ENCODE data around the gene PIGV. TPM values are rescaled to one million over a fixed set of nuclear protein-coding genes. Genes with fewer than 3 reads are reported as not detected.

Gene PIGV
- total and polyA plus RNA-seq, 2 of the 4 experiments (the other 2 are of a cell fraction) = 7.2 to 10.6 TPM

GRCh38 chr1:26748351-26748750 is 39.4 kb upstream of the PIGV start:
- intact Hi-C loops (cut with micrococcal nuclease) = no loop called here
- Histone ChIP-seq H3K23ac (ENCODE audit: low read depth, low read length) (peak overlapping the region; percentile 46; the same call in 1 of the 2 replicates), H3K18ac (ENCODE audit: low read depth, low read length) (no peak overlapping the region; the same call in 1 of the 2 replicates), H3K4ac (ENCODE audit: low read depth, low read length) (no peak overlapping the region), H3K56ac (ENCODE audit: extremely low read depth, insufficient read depth, low read length) (no peak overlapping the region), H3K4me3 (ENCODE audit: insufficient read depth, low read depth, low read length) (no peak overlapping the region), H4K8ac (ENCODE audit: low read depth in 2 of 2, low read length in 2 of 2) (0 out of 4 replicates have a peak overlapping the region, but pooled peaks of 1 of the 2 experiments have one; percentile 24), H4K5ac (ENCODE audit: low read depth, low read length) (no peak overlapping the region), H3K27me3 (ENCODE audit: control insufficient read depth, insufficient read depth, low read length) (no peaks in the 10 kb centered on the region), H3K36me3 (ENCODE audit: control insufficient read depth, insufficient read depth, low read length) (peaks cover 36% of the 10 kb centered on the region), H3K9ac (ENCODE audit: low read depth, low read length) (no peak overlapping the region), H2BK15ac (ENCODE audit: low read depth, low read length) (no peak overlapping the region), H3K9me3 (ENCODE audit: control insufficient read depth, insufficient read depth, low read length) (no peaks in the 10 kb centered on the region), H4K20me1 (ENCODE audit: insufficient read depth, low read length) (peaks cover 41% of the 10 kb centered on the region), H3K4me1 (ENCODE audit: control insufficient read depth, insufficient read depth, low read length) (peaks cover 12% of the 10 kb centered on the region), H2BK5ac (ENCODE audit: low read depth, low read length, poor library complexity, severe bottlenecking) (peak overlapping the region; percentile 25), H3K79me1 (ENCODE audit: low read depth in 1 of 2, low read length in 2 of 2) (peaks cover 59 to 85% of the 10 kb centered on the region in 2 experiments), H2AK5ac (ENCODE audit: low read depth, low read length) (no peak overlapping the region), H3K27ac (ENCODE audit: insufficient read depth, low read length) (no peak overlapping the region), H3K9me1 (ENCODE audit: insufficient read depth, low read length) (peaks cover 10% of the 10 kb centered on the region), H2AFZ (replicated peaks; ENCODE audit: low read length, poor library complexity) (no peak overlapping the region), H2BK20ac (ENCODE audit: low read depth, low read length) (no peak overlapping the region), H3K4me2 (ENCODE audit: low read depth, low read length) (no peak overlapping the region; the same call in 1 of the 2 replicates), H2BK120ac (ENCODE audit: low read depth, low read length) (no peak overlapping the region), H2AK9ac (replicated peaks; ENCODE audit: low read depth, low read length, poor library complexity) (no peak overlapping the region), H4K91ac (ENCODE audit: insufficient read depth, low read depth, low read length) (no peak overlapping the region), H3K14ac (replicated peaks; ENCODE audit: low read depth, low read length) (0 out of 2 replicates have a peak overlapping the region, but pooled peaks have one; percentile 31)
- ChIA-PET POLR2A (ENCODE audit: unreplicated experiment) (no interaction called here), CTCF (no interaction called here)
- WGBS, 2 experiments (ENCODE audit: extremely low coverage in 2 of 2, insufficient read length in 1 of 2) = no CpG with 5 or more reads among the region's 1 CpG
- DNase-seq = no peak
- in situ Hi-C loops (cut with MboI; ENCODE audit: low sequenced_read_pairs) = no loop called here
- no peak for ATAC-seq (ENCODE audit: low read depth)
- no TSS peak for BruUV-seq (replicated peaks)
- TF ChIP-seq NFE2L2 (IDR thresholded peaks at IDR 0.05; ENCODE audit: low read depth, low read length) (no peak), BHLHE40 (IDR thresholded peaks at IDR 0.05; ENCODE audit: low read depth, low read length) (no peak), CTCF (conservative IDR thresholded peaks at IDR 0.05; ENCODE audit: low read depth, low read length) (no peak), CEBPB (IDR thresholded peaks at IDR 0.05; ENCODE audit: low read depth, low read length) (no peak), RFX5 (IDR thresholded peaks at IDR 0.05; ENCODE audit: low read depth, low read length) (no peak), POLR2A (IDR thresholded peaks at IDR 0.05; ENCODE audit: low read depth, low read length) (no peak), RAD21 (IDR thresholded peaks at IDR 0.05; ENCODE audit: low read length) (no peak), MAZ (IDR thresholded peaks at IDR 0.05; ENCODE audit: borderline replicate concordance, low read depth, low read length) (no peak), FOS (IDR thresholded peaks at IDR 0.05; ENCODE audit: low read depth, low read length) (no peak), USF2 (IDR thresholded peaks at IDR 0.05; ENCODE audit: low read depth, low read length) (no peak), MAFK (IDR thresholded peaks at IDR 0.05; ENCODE audit: low read depth, low read length) (no peak), CHD1 (IDR thresholded peaks at IDR 0.05; ENCODE audit: low read depth, low read length) (no peak), ELK1 (IDR thresholded peaks at IDR 0.05; ENCODE audit: borderline replicate concordance, low read depth, low read length) (no peak), RCOR1 (IDR thresholded peaks at IDR 0.05; ENCODE audit: insufficient replicate concordance, low read length) (no peak), SMC3 (IDR thresholded peaks at IDR 0.05; ENCODE audit: low read depth, low read length) (no peak)
- dilution Hi-C loops (cut with HindIII; ENCODE audit: low sequenced_read_pairs, unreplicated experiment) = no loop called here
